ENCODE results near the gene SPSB1.

SPSB1 gene

DNA sequence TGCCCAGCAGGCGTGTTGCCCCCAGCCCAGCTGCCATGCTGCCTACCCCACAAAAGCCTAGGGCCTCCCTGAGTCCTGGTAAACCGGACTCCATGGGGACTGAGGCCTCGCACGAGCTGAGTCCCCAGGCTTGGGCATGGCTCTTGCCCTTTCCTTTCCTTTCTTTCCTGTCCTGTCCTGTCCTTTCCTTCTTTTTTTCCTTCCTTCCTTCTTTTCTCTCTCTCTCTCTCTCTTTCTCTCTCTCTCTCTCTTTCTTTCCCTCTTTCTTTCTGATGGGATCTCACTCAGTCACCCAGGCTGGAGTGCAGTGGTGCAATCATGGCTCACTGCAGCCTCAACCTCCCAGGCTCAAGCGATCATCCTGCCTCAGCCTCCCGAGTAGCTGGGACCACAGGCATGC is 104.4 kb downstream of the SPSB1 start:
- Histone ChIP-seq H3K4me3 (ENCODE audit: low read depth, low read length) (no peak overlapping the region), H3K27ac (ENCODE audit: extremely low read depth, low read depth, low read length) (no peak overlapping the region), H3K9me3 (ENCODE audit: control insufficient read depth, insufficient read depth, low read depth, low read length) (no peaks in the 10 kb centered on the region), H3K36me3 (ENCODE audit: control insufficient read depth in 2 of 2, insufficient read depth in 1 of 2, low read length in 2 of 2) (no peaks in the 10 kb centered on the region), H3K4me1 (ENCODE audit: control insufficient read depth, insufficient read depth, low read length) (no peaks in the 10 kb centered on the region)
- CTCF ChIA-PET, result no interaction called here
- POLR2A ChIA-PET, result no interaction called here
- peak; percentile 69 for TF ChIP-seq ZNF530 (tag by site-specific recombination; IDR thresholded peaks at IDR 0.05; ENCODE audit: low read depth)
- no peak for TF ChIP-seq ZSCAN30 (tag by site-specific recombination; IDR thresholded peaks at IDR 0.05)
- TF ChIP-seq ZNF624 (tag by site-specific recombination; IDR thresholded peaks at IDR 0.05), result no peak
- TF ChIP-seq, protein P1, sequence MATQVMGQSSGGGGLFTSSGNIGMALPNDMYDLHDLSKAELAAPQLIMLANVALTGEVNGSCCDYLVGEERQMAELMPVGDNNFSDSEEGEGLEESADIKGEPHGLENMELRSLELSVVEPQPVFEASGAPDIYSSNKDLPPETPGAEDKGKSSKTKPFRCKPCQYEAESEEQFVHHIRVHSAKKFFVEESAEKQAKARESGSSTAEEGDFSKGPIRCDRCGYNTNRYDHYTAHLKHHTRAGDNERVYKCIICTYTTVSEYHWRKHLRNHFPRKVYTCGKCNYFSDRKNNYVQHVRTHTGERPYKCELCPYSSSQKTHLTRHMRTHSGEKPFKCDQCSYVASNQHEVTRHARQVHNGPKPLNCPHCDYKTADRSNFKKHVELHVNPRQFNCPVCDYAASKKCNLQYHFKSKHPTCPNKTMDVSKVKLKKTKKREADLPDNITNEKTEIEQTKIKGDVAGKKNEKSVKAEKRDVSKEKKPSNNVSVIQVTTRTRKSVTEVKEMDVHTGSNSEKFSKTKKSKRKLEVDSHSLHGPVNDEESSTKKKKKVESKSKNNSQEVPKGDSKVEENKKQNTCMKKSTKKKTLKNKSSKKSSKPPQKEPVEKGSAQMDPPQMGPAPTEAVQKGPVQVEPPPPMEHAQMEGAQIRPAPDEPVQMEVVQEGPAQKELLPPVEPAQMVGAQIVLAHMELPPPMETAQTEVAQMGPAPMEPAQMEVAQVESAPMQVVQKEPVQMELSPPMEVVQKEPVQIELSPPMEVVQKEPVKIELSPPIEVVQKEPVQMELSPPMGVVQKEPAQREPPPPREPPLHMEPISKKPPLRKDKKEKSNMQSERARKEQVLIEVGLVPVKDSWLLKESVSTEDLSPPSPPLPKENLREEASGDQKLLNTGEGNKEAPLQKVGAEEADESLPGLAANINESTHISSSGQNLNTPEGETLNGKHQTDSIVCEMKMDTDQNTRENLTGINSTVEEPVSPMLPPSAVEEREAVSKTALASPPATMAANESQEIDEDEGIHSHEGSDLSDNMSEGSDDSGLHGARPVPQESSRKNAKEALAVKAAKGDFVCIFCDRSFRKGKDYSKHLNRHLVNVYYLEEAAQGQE (tag by site-specific recombination; IDR thresholded peaks at IDR 0.05), result no peak
- no peak for TF ChIP-seq GLI4 (tag by site-specific recombination; IDR thresholded peaks at IDR 0.05)
- TF ChIP-seq TRIM28 (IDR thresholded peaks at IDR 0.05; ENCODE audit: borderline replicate concordance, low read length), result no peak
- peak; percentile 65 for TF ChIP-seq ZNF366 (tag by site-specific recombination; conservative IDR thresholded peaks at IDR 0.05)
- no peak for TF ChIP-seq SETDB1 (IDR thresholded peaks at IDR 0.05; ENCODE audit: insufficient read length, low read length)
- TF ChIP-seq ZNF354C (tag by site-specific recombination; IDR thresholded peaks at IDR 0.05; ENCODE audit: borderline replicate concordance, low read depth), result no peak
- no peak for TF ChIP-seq ZNF747 (tag by site-specific recombination; IDR thresholded peaks at IDR 0.05)
- TF ChIP-seq ZBTB20 (tag by site-specific recombination; IDR thresholded peaks at IDR 0.05), result no peak
- TF ChIP-seq, protein P2, sequence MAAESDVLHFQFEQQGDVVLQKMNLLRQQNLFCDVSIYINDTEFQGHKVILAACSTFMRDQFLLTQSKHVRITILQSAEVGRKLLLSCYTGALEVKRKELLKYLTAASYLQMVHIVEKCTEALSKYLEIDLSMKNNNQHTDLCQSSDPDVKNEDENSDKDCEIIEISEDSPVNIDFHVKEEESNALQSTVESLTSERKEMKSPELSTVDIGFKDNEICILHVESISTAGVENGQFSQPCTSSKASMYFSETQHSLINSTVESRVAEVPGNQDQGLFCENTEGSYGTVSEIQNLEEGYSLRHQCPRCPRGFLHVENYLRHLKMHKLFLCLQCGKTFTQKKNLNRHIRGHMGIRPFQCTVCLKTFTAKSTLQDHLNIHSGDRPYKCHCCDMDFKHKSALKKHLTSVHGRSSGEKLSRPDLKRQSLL (tag by site-specific recombination; IDR thresholded peaks at IDR 0.05), result no peak
- no peak for TF ChIP-seq OSR2 (tag by site-specific recombination; IDR thresholded peaks at IDR 0.05)
- TF ChIP-seq, protein P3, sequence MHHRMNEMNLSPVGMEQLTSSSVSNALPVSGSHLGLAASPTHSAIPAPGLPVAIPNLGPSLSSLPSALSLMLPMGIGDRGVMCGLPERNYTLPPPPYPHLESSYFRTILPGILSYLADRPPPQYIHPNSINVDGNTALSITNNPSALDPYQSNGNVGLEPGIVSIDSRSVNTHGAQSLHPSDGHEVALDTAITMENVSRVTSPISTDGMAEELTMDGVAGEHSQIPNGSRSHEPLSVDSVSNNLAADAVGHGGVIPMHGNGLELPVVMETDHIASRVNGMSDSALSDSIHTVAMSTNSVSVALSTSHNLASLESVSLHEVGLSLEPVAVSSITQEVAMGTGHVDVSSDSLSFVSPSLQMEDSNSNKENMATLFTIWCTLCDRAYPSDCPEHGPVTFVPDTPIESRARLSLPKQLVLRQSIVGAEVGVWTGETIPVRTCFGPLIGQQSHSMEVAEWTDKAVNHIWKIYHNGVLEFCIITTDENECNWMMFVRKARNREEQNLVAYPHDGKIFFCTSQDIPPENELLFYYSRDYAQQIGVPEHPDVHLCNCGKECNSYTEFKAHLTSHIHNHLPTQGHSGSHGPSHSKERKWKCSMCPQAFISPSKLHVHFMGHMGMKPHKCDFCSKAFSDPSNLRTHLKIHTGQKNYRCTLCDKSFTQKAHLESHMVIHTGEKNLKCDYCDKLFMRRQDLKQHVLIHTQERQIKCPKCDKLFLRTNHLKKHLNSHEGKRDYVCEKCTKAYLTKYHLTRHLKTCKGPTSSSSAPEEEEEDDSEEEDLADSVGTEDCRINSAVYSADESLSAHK (tag by site-specific recombination; IDR thresholded peaks at IDR 0.05), result no peak
- TF ChIP-seq ZNF311 (tag by site-specific recombination; IDR thresholded peaks at IDR 0.05; ENCODE audit: borderline replicate concordance), result no peak

DNA sequence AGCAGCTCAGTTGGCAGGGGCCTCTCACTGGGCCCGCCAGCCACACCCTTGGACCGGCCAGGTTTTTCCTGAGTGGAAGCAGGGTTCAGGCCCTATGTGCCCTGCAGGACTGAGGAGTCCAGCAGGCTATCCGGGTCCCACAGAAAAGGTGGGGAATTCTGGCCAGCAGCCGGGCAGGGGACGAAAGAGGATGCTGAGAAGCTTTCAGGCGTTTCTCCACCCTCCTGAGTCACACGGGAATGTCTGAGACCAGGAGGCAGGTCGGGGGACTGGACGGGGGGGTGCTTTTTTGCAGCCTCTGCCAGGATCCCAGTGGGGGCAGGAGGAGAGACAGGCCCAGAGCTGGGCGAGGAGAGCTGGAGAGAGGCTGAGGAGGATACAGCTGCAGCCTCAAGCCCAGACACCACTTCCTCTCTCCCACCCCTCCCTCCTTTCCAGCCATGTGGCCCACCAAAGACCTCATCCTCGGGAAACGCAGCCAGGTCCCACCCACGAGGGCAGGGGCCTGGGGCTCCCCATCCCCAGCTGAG is 105.4 kb downstream of the SPSB1 start:
- ChIA-PET CTCF (interaction anchor here (0.6 to 1.2 kb wide), 2 partner anchors 36 to 97 kb away, joined by 3 to 4 read pairs; no protein-coding TSS in a partner anchor), POLR2A (no interaction called here)
- no peak for TF ChIP-seq KLF7 (tag by site-specific recombination; IDR thresholded peaks at IDR 0.05; ENCODE audit: borderline replicate concordance)
- no peak for TF ChIP-seq GLIS2 (tag by site-specific recombination; IDR thresholded peaks at IDR 0.05)
- no peak for TF ChIP-seq ZNF776 (tag by site-specific recombination; IDR thresholded peaks at IDR 0.05; ENCODE audit: borderline replicate concordance)

More for the DNA sequence above, 105.4 kb downstream of the SPSB1 start:
- no peaks in the 10 kb centered on the region for H3K36me3 ChIP-seq (ENCODE audit: control insufficient read depth in 2 of 2, insufficient read depth in 1 of 2, low read length in 2 of 2)
- H3K9me3 ChIP-seq (ENCODE audit: control insufficient read depth, insufficient read depth, low read depth, low read length), result no peaks in the 10 kb centered on the region
- H3K4me3 ChIP-seq (ENCODE audit: low read depth, low read length), result no peak overlapping the region
- H3K4me1 ChIP-seq (ENCODE audit: control insufficient read depth, insufficient read depth, low read length), result no peaks in the 10 kb centered on the region
- no peak overlapping the region for H3K27ac ChIP-seq (ENCODE audit: extremely low read depth, low read depth, low read length)
